Loucy (cell line): ENCODE results near the gene MCU.

Experiments
- CTCF ChIP-seq: fragments of 200-600 bp; sonication (generic); conservative IDR thresholded peaks from 2 replicates; pipeline ENCODE4 v1.5.1; 2014; ENCODE audit warnings: mild to moderate bottlenecking, antibody characterized with exemption, low read length
- EZH2phosphoT487 ChIP-seq: fragments of 200-600 bp; IDR thresholded peaks from 2 replicates; pipeline ENCODE4 v1.6.1; 2018; ENCODE audit warnings: antibody characterized with exemption, mild to moderate bottlenecking, moderate library complexity, borderline replicate concordance

- no peak for TF ChIP-seq CTCF
- TF ChIP-seq EZH2phosphoT487: no peak
Measured at GRCh38 chr10:72847681-72848080, 155.7 kb downstream of the MCU start.
